ENCODE results near the gene IFT74. TPM values are rescaled to one million over a fixed set of nuclear protein-coding genes. Genes with fewer than 3 reads are reported as not detected.

The IFT74 gene
- total RNA-seq, 2 experiments from 2014 or later: 3.4 to 10.2 TPM

DNA sequence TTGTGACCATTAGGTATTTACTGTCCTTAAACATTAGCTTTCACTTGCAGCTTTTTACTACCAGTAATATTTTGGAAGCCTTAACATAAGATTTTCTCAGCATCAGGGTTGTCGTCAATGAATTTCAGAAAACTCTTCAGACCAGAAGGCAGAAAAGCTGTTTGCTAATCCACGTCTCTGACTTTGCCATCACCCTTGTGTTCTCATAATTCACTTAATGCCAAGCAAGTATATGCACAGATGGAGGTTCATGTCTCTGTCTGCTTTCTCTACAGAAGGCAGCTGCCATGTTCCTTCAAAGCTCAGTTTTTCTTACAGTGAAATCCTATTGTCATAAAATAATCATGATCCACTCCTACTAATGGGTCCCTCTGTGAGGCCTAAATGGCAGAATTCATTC, 87.0 kb downstream of the IFT74 start:
- DNase-seq (ENCODE audit: low spot score): no peak
- no peaks in the 10 kb centered on the region for H4K20me1 ChIP-seq (ENCODE audit: insufficient read depth, low read length)
- ChIA-PET POLR2A (interaction anchor here (0.6 kb wide), 1 partner anchor 376 kb away, joined by 3 read pairs; no protein-coding TSS in a partner anchor), CTCF (ENCODE audit: unreplicated experiment) (no interaction called here)
- H3K4me3 ChIP-seq (ENCODE audit: low read depth, low read length, poor library complexity, severe bottlenecking): no peak overlapping the region
- no peak overlapping the region for H3K27ac ChIP-seq (ENCODE audit: low read depth, low read length, poor library complexity, severe bottlenecking)
- intact Hi-C loops (cut with micrococcal nuclease; ENCODE audit: unreplicated experiment): no loop called here
- no peaks in the 10 kb centered on the region for H3K79me2 ChIP-seq (ENCODE audit: insufficient read depth, low read depth, low read length)
- H3K4me1 ChIP-seq (ENCODE audit: insufficient read depth, low read length, poor library complexity, severe bottlenecking): no peaks in the 10 kb centered on the region
- H2AFZ ChIP-seq (ENCODE audit: low read length): no peak overlapping the region
- H3K9me3 ChIP-seq (ENCODE audit: low read length): no peaks in the 10 kb centered on the region
- BruUV-seq (replicated peaks): no TSS peak
- H3K36me3 ChIP-seq (ENCODE audit: insufficient read depth, low read length): no peaks in the 10 kb centered on the region
- no peak overlapping the region for H3K4me2 ChIP-seq (ENCODE audit: low read length)
- TF ChIP-seq, protein P1, sequence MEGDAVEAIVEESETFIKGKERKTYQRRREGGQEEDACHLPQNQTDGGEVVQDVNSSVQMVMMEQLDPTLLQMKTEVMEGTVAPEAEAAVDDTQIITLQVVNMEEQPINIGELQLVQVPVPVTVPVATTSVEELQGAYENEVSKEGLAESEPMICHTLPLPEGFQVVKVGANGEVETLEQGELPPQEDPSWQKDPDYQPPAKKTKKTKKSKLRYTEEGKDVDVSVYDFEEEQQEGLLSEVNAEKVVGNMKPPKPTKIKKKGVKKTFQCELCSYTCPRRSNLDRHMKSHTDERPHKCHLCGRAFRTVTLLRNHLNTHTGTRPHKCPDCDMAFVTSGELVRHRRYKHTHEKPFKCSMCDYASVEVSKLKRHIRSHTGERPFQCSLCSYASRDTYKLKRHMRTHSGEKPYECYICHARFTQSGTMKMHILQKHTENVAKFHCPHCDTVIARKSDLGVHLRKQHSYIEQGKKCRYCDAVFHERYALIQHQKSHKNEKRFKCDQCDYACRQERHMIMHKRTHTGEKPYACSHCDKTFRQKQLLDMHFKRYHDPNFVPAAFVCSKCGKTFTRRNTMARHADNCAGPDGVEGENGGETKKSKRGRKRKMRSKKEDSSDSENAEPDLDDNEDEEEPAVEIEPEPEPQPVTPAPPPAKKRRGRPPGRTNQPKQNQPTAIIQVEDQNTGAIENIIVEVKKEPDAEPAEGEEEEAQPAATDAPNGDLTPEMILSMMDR (conservative IDR thresholded peaks at IDR 0.05; ENCODE audit: low read length): no peak
- TF ChIP-seq EZH2phosphoT487 (IDR thresholded peaks at IDR 0.05; ENCODE audit: borderline replicate concordance, low read depth, low read length): no peak
- no peaks in the 10 kb centered on the region for H3K9me2 ChIP-seq (ENCODE audit: insufficient read depth, low read length)

- Histone ChIP-seq H3K36me3 (ENCODE audit: insufficient read depth, low read length) (no peaks in the 10 kb centered on the region), H3K27ac (ENCODE audit: low read depth, low read length, poor library complexity, severe bottlenecking) (no peak overlapping the region), H3K9me2 (ENCODE audit: insufficient read depth, low read length) (no peaks in the 10 kb centered on the region), H3K79me2 (ENCODE audit: insufficient read depth, low read depth, low read length) (no peaks in the 10 kb centered on the region), H3K4me1 (ENCODE audit: insufficient read depth, low read length, poor library complexity, severe bottlenecking) (no peaks in the 10 kb centered on the region), H4K20me1 (ENCODE audit: insufficient read depth, low read length) (no peaks in the 10 kb centered on the region), H3K4me2 (ENCODE audit: low read length) (no peak overlapping the region), H3K9me3 (ENCODE audit: low read length) (no peaks in the 10 kb centered on the region), H3K4me3 (ENCODE audit: low read depth, low read length, poor library complexity, severe bottlenecking) (no peak overlapping the region), H2AFZ (ENCODE audit: low read length) (no peak overlapping the region)
- TF ChIP-seq, protein P1 (conservative IDR thresholded peaks at IDR 0.05; ENCODE audit: low read length): no peak
- no peak for TF ChIP-seq EZH2phosphoT487 (IDR thresholded peaks at IDR 0.05; ENCODE audit: borderline replicate concordance, low read depth, low read length)
- intact Hi-C loops (cut with micrococcal nuclease; ENCODE audit: unreplicated experiment): no loop called here
- ChIA-PET POLR2A (interaction anchor here (0.7 kb wide), 1 partner anchor 279 kb away, joined by 3 read pairs; no protein-coding TSS in a partner anchor), CTCF (ENCODE audit: unreplicated experiment) (no interaction called here)
- DNase-seq (ENCODE audit: low spot score): no peak
- no TSS peak for BruUV-seq (replicated peaks)
Measured at GRCh38 chr9:27047136-27047535, 90.9 kb downstream of the IFT74 start.

DNA sequence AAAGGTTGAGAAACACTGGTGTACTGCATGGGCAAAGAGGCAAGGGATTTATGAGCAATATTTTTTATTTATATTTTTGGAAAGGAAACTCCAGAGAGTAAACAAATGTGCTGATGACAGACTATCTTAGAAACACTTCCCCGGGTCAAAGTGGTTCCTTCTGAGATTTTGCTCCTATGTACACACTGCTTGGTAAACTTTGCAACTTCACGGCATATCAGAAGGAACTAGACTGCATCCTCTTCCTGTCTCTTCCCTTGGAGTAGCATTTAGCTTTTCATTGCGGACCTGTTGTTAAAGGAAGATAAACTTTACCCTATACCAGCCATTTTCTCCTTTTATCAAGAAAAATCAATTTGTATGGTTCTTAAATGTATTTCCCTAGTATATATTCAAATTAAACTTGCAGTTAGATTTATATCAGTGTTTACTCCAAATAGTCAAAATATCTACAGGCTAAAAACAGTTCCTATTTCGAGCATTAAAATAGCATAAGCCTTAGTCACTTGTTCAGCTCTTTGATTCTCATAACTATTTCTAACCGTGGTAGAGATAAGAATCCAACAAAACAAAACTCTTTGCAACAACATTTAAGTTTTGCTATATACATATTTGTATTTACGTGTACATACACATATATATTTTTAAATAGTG, 97.3 kb downstream of the IFT74 start:
- Histone ChIP-seq H3K4me3 (ENCODE audit: low read depth, low read length, poor library complexity, severe bottlenecking) (no peak overlapping the region), H3K27ac (ENCODE audit: low read depth, low read length, poor library complexity, severe bottlenecking) (no peak overlapping the region), H3K4me2 (ENCODE audit: low read length) (no peak overlapping the region), H3K9me2 (ENCODE audit: insufficient read depth, low read length) (no peaks in the 10 kb centered on the region), H3K36me3 (ENCODE audit: insufficient read depth, low read length) (no peaks in the 10 kb centered on the region), H3K4me1 (ENCODE audit: insufficient read depth, low read length, poor library complexity, severe bottlenecking) (no peaks in the 10 kb centered on the region), H3K79me2 (ENCODE audit: insufficient read depth, low read depth, low read length) (no peaks in the 10 kb centered on the region), H2AFZ (ENCODE audit: low read length) (no peak overlapping the region), H4K20me1 (ENCODE audit: insufficient read depth, low read length) (no peaks in the 10 kb centered on the region), H3K9me3 (ENCODE audit: low read length) (no peaks in the 10 kb centered on the region)
- BruUV-seq (replicated peaks): no TSS peak
- no peak for TF ChIP-seq EZH2phosphoT487 (IDR thresholded peaks at IDR 0.05; ENCODE audit: borderline replicate concordance, low read depth, low read length)
- TF ChIP-seq, protein P1 (conservative IDR thresholded peaks at IDR 0.05; ENCODE audit: low read length): no peak
- CTCF ChIA-PET (ENCODE audit: unreplicated experiment): no interaction called here
- no peak for DNase-seq (ENCODE audit: low spot score)
- intact Hi-C loops (cut with micrococcal nuclease; ENCODE audit: unreplicated experiment): loop anchor here (2.0 kb wide), 1 partner anchor 19 kb away; no protein-coding TSS in a partner anchor
- POLR2A ChIA-PET: no interaction called here

Measured in OCI-LY7 (cell line).